GM12878 (cell line): ENCODE results near the gene ARID4B. TPM values are rescaled to one million over a fixed set of nuclear protein-coding genes. Genes with fewer than 3 reads are reported as not detected.

Experiments
- ATAC-seq: fragments of 200-7000 bp; cut with Tn5 transposase; 3 replicates; pipeline ENCODE4 v1.9.1; 2020; ENCODE audit warnings: mild to moderate bottlenecking, moderate library complexity
- Bru-seq: library from RNA; stranded (reverse); fragments of 400-500 nt; gene quantifications from one replicate; lab custom pipeline; 2021; lab: Mats Ljungman, UMichigan
- BruChase-seq, 2 experiments: library from RNA; stranded (reverse); fragments of 400-500 nt; gene quantifications; one replicate each; lab custom pipeline; 2021; lab: Mats Ljungman, UMichigan
- BruUV-seq: library from RNA; stranded (reverse); fragments of 400-500 nt; replicated peaks from 2 replicates; lab custom pipeline; 2021; lab: Mats Ljungman, UMichigan
- CTCF ChIA-PET: fragments of 300-600 bp; sonication (Branson Sonifier 250); formaldehyde crosslinking; extraction: SDS; loops from one replicate; lab custom pipeline; 2021; ENCODE audit warnings: inconsistent platforms; lab: Yijun Ruan, JAX
- POLR2A ChIA-PET: fragments of 350-600 bp; formaldehyde crosslinking; extraction: SDS; loops from one replicate; lab custom pipeline; 2021; ENCODE audit warnings: inconsistent platforms; lab: Charles Lee
- RAD21 ChIA-PET: fragments of 300-600 bp; sonication (Branson Sonifier 250); formaldehyde crosslinking; loops from one replicate; lab custom pipeline; 2023; ENCODE audit warnings: antibody characterized with exemption; ENCODE audit not compliant: unreplicated experiment; lab: Charles Lee
- SMC1A ChIA-PET: fragments of 300-600 bp; sonication (Branson Sonifier 250); formaldehyde crosslinking; loops from one replicate; lab custom pipeline; 2023; ENCODE audit not compliant: unreplicated experiment, uncharacterized antibody; lab: Charles Lee
- DNase-seq: peaks from one replicate; pipeline ENCODE4 v3.0.0-alpha.2; 2011; ENCODE audit warnings: low read depth, low spot score
- FAIRE-seq: peaks from 3 replicates; lab custom pipeline; 2011; peaks lifted over from hg19 to GRCh38; lab: Jason Lieb, UNC
- H2AFZ ChIP-seq: 2 replicates; pipeline ENCODE4 v1.6.0; 2011; ENCODE audit warnings: low read depth, low read length, control low read depth; ENCODE audit not compliant: control insufficient read depth
- H3K27ac ChIP-seq: 2 replicates; pipeline ENCODE4 v1.5.1; 2011; ENCODE audit warnings: control low read depth; ENCODE audit not compliant: control insufficient read depth, insufficient read depth
- H3K27me3 ChIP-seq, 2 experiments: replicated peaks in 1 of 2; 2 replicates each; pipeline versions ENCODE4 v1.6.0 to v1.6.1; 2011; ENCODE audit warnings: low read length in 1 of 2; ENCODE audit not compliant: control insufficient read depth in 2 of 2, insufficient read depth in 2 of 2
- H3K36me3 ChIP-seq, 2 experiments: 2 replicates each; pipeline ENCODE4 v1.5.1; 2011; ENCODE audit warnings: low read length in 1 of 2; ENCODE audit not compliant: control insufficient read depth in 2 of 2, insufficient read depth in 2 of 2
- H3K4me1 ChIP-seq: 2 replicates; pipeline ENCODE4 v1.6.1; 2011; ENCODE audit warnings: mild to moderate bottlenecking, low read length, moderate library complexity, mixed read lengths; ENCODE audit not compliant: control insufficient read depth, insufficient read depth
- H3K4me2 ChIP-seq: 2 replicates; pipeline ENCODE4 v1.6.0; 2011; ENCODE audit warnings: control low read depth; ENCODE audit not compliant: control insufficient read depth, insufficient read depth
- H3K4me3 ChIP-seq: fragments of 200-600 bp; sonication (generic); 2 replicates; pipeline ENCODE4 v1.5.1; 2016
- H3K79me2 ChIP-seq: 2 replicates; pipeline ENCODE4 v1.6.0; 2011; ENCODE audit warnings: low read length; ENCODE audit not compliant: control insufficient read depth, insufficient read depth
- H3K9ac ChIP-seq: 2 replicates; pipeline ENCODE4 v1.8.0; 2011; ENCODE audit warnings: low read length, control low read depth, mixed read lengths; ENCODE audit not compliant: control insufficient read depth, insufficient read depth
- H3K9me3 ChIP-seq: replicated peaks from 3 replicates; pipeline ENCODE4 v1.5.1; 2011; ENCODE audit warnings: mild to moderate bottlenecking, low read length; ENCODE audit not compliant: control insufficient read depth, insufficient read depth
- H4K20me1 ChIP-seq: 2 replicates; pipeline ENCODE4 v1.6.0; 2011; ENCODE audit not compliant: control insufficient read depth, insufficient read depth
- ATF2 ChIP-seq: IDR thresholded peaks from 2 replicates; pipeline ENCODE4 v1.6.1; 2012; ENCODE audit warnings: low read length, inconsistent platforms
- CUX1 ChIP-seq: IDR thresholded peaks from 2 replicates; pipeline ENCODE4 v1.6.1; 2012; ENCODE audit warnings: improper control_type of control experiment, low read depth, low read length; ENCODE audit not compliant: insufficient replicate concordance
- FOS ChIP-seq: IDR thresholded peaks from 3 replicates; pipeline ENCODE4 v1.6.1; 2011; ENCODE audit warnings: borderline replicate concordance; ENCODE audit not compliant: insufficient read length; ENCODE audit errors: extremely low read depth
- MXI1 ChIP-seq: fragments of 150-350 bp; IDR thresholded peaks from 2 replicates; pipeline ENCODE4 v1.6.1; 2011; ENCODE audit warnings: low read depth, mild to moderate bottlenecking, inconsistent platforms, low read length, improper control_type of control experiment
- PAX5 ChIP-seq: IDR thresholded peaks from 2 replicates; pipeline ENCODE4 v1.6.1; 2011; ENCODE audit warnings: low read depth, low read length, borderline replicate concordance
- SIN3A ChIP-seq: IDR thresholded peaks from 2 replicates; pipeline ENCODE4 v1.6.1; 2012; ENCODE audit warnings: low read depth, low read length, improper control_type of control experiment
- YBX1 ChIP-seq: fragments of 450-650 bp; IDR thresholded peaks from 2 replicates; pipeline ENCODE4 v1.6.1; 2016; ENCODE audit warnings: antibody characterized with exemption
- YY1 ChIP-seq: IDR thresholded peaks from 2 replicates; pipeline ENCODE4 v1.6.1; 2011; ENCODE audit warnings: low read depth, mild to moderate bottlenecking, low read length
- WGBS: methylation state at CpG from one replicate; pipeline ENCODE4 v1.1.6; 2016; ENCODE audit warnings: low lambda C conversion rate; ENCODE audit not compliant: insufficient replicate concordance, insufficient coverage; ENCODE audit errors: missing lambda C conversion rate; 5-methylcytosine and 5-hydroxymethylcytosine counted together
- in situ Hi-C: fragments of 300-500 bp; cut with MboI; formaldehyde crosslinking; loops from 9 replicates; pipeline ENCODE4 v1.14.3; 2018; ENCODE audit warnings: mixed read lengths
- intact Hi-C: fragments of 100-400 bp; cut with micrococcal nuclease; formaldehyde crosslinking; loops from one replicate; pipeline ENCODE4 v1.14.2; 2022; ENCODE audit not compliant: unreplicated experiment
- long read RNA-seq, 2 experiments: library from polyadenylated mRNA; unstranded; transcript quantifications; one replicate each; pipeline ENCODE4 v2.0.0, GENCODE V29; 2019 to 2020
- polyA minus RNA-seq, 3 experiments: library from RNA; depleted of rRNA, polyadenylated mRNA; stranded (reverse); fragments of >200 nt; gene quantifications; 2 replicates each; pipeline ENCODE4 v1.2.3, GENCODE V29; 2011
- polyA plus RNA-seq, 11 experiments: library from polyadenylated mRNA; depleted of rRNA in 4 of 11; unstranded in 6 of 11; stranded (reverse) in 5 of 11; fragments of >200 nt; fragmentation: Nextera tagmentation in 4 of 11; fragmentation: Illumina TruSeq in 1 of 11; extraction: Ambion mirVana in 4 of 11; extraction: Trizol in 1 of 11; gene quantifications; 1 replicate in 1 of 11; 2 replicates in 10 of 11; pipeline versions ENCODE4 v1.2.1 to v1.2.3, GENCODE V29; 2011 to 2016; ENCODE audit warnings: inconsistent platforms in 2 of 11, missing spikeins in 2 of 11, low read depth in 1 of 11
- total RNA-seq, 4 experiments: library from RNA; depleted of rRNA in 3 of 4; stranded (reverse); fragments of >200 nt in 3 of 4; fragmentation: Illumina TruSeq in 1 of 4; extraction: Trizol in 1 of 4; gene quantifications; 2 replicates each; pipeline versions ENCODE4 v1.2.1 to v1.2.3, GENCODE V29; 2013 to 2021

ARID4B gene
- 205 and 208 TPM in 2 replicates for total RNA-seq (2013; cell fraction: nucleolus; rRNA removed)
- total RNA-seq (2014; rRNA removed) (30.8 and 32.3 TPM in 2 replicates), total RNA-seq (2014; rRNA removed; fragmentation: Illumina TruSeq; extraction: Trizol) (39.1 and 40.7 TPM in 2 replicates), total RNA-seq (2021) (25.2 and 29.9 TPM in 2 replicates), polyA plus RNA-seq (2011; rRNA removed) (20.8 and 38.1 TPM in 2 replicates), polyA plus RNA-seq (2014; fragmentation: Illumina TruSeq; extraction: Trizol) (26.1 and 37.4 TPM in 2 replicates), polyA plus RNA-seq (2014; fragmentation: Nextera tagmentation; extraction: Ambion mirVana) (10 to 100 TPM; 13.6 to 19.1 TPM), polyA plus RNA-seq (2014; rRNA removed) (16.1 and 16.9 TPM in 2 replicates), polyA plus RNA-seq (2016; fragmentation: Nextera tagmentation; extraction: Ambion mirVana) (10 to 100 TPM; 31.7 to 33.1 TPM), polyA minus RNA-seq (2011; rRNA and poly(A)+ RNA removed) (30.9 and 49.3 TPM in 2 replicates), Bru-seq, nascent RNA (percentile 92 among the genes with signal in this experiment), BruChase-seq, experiment 1, labeled RNA remaining after a 6-hour chase (percentile 83 among the genes with signal in this experiment), BruChase-seq, experiment 2, labeled RNA remaining after a 2-hour chase (percentile 90 among the genes with signal in this experiment)
- 14.4 TPM for polyA plus RNA-seq (2011; ENCODE audit: low read depth)
- 6.9 and 7.6 TPM in 2 replicates for polyA plus RNA-seq (2011; cell fraction: cytosol; rRNA removed)
- 27.7 and 28.1 TPM in 2 replicates for polyA plus RNA-seq (2011; cell fraction: nucleus; rRNA removed)
- polyA plus RNA-seq (2012): 18.1 and 21.5 TPM in 2 replicates
- polyA minus RNA-seq (2011; cell fraction: cytosol; rRNA and poly(A)+ RNA removed): 10.4 and 12.1 TPM in 2 replicates
- 34.6 and 72.5 TPM in 2 replicates for polyA minus RNA-seq (2011; cell fraction: nucleus; rRNA and poly(A)+ RNA removed)
- long read RNA-seq, experiment 1, partial matches to known transcripts: 31 of 36 reads
- long read RNA-seq, experiment 1, other reads (novel, unspliced or antisense): 5 of 36 reads
- long read RNA-seq, experiment 2, transcript ARID4B-208 (11 exons, 2,315 nt): major isoform, 16 of 156 reads
- long read RNA-seq, experiment 2, partial matches to known transcripts: 123 of 156 reads
- long read RNA-seq, experiment 2, other reads (novel, unspliced or antisense): 17 of 156 reads

GRCh38 chr1:235327559-235328270, at the start of gene ARID4B:
ARID4B (minus strand) TSS chr1:235328179; CDS start chr1:235326919, 1,260 bp downstream.
- Histone ChIP-seq H3K4me1 (peaks cover 8% of the 10 kb centered on the region; the same call in 1 of the 2 replicates), H3K4me3 (peak within 1 kb of the TSS; percentile 92), H3K27me3 (no peaks in the 10 kb centered on the region), H2AFZ (peak within 1 kb of the TSS; percentile 74), H3K9ac (peak within 1 kb of the TSS; percentile 96), H3K9me3 (no peaks in the 10 kb centered on the region; the same call in 2 of the 3 replicates), H3K79me2 (peaks cover 89% of the 10 kb centered on the region), H3K27ac (peak within 1 kb of the TSS; percentile 93), H4K20me1 (no peaks in the 10 kb centered on the region; the same call in none of the 2 replicates), H3K36me3 (peaks cover 0 to 2% of the 10 kb centered on the region in 2 experiments; a peak in 1 of 4 replicates), H3K4me2 (peak within 1 kb of the TSS; percentile 86)
- ChIA-PET CTCF (interaction anchor here (1.2 to 3.6 kb wide), 3 partner anchors 69 to 75 kb away, joined by 4 to 23 read pairs (median 4); no protein-coding TSS in a partner anchor), RAD21 (interaction anchor here (0.6 to 1.6 kb wide), 5 partner anchors 40 to 357 kb away, joined by 3 to 9 read pairs (median 4); partner anchors contain the start of gene TBCE), SMC1A (interaction anchor here (1.3 to 4.5 kb wide), 3 partner anchors 55 to 70 kb away, joined by 3 to 38 read pairs (median 6); no protein-coding TSS in a partner anchor), POLR2A (interaction anchor here (0.6 to 3.5 kb wide), 7 partner anchors 10 to 168 kb away, joined by 3 to 17 read pairs (median 5); partner anchors contain the start of gene RBM34)
- in situ Hi-C loops: no loop called here
- ATAC-seq (peak; percentile 16), FAIRE-seq (no peak), DNase-seq (no peak)
- under 1% methylated on average over 35 of the region's 58 CpGs for WGBS
- intact Hi-C loops: loop anchor here (1.0 to 5.0 kb wide), 4 partner anchors 40 to 200 kb away; partner anchors contain the start of genes B3GALNT2, TBCE and TOMM20
- no TSS peak for BruUV-seq
- TF ChIP-seq CUX1 (no peak), YY1 (no peak), MXI1 (no peak; the same call in 1 of the 2 replicates), ATF2 (no peak), PAX5 (no peak), FOS (no peak), YBX1 (no peak), SIN3A (peak; percentile 27; the same call in 1 of the 2 replicates)
